PC-3 (cell line): ENCODE data around the gene TAF12.
"Not testable (repeated sequence)": the region's sequence is repeated elsewhere in the genome, so short reads cannot be mapped to it uniquely, and the experiment has no call there.

ENCODE experiments used
- CTCF ChIP-seq: fragments of 300-600 bp; sonication (generic); conservative IDR thresholded peaks from 2 replicates; pipeline ENCODE4 v1.5.1; 2017; ENCODE audit warnings: antibody characterized with exemption, low read depth, mild to moderate bottlenecking, low read length
- EZH2 ChIP-seq: fragments of 300-600 bp; sonication (generic); IDR thresholded peaks from one replicate; pipeline ENCODE4 v1.6.1; 2017; ENCODE audit warnings: antibody characterized with exemption, mild to moderate bottlenecking, low read length; ENCODE audit not compliant: unreplicated experiment

- not testable (repeated sequence) for TF ChIP-seq CTCF, EZH2
Measured at GRCh38 chr1:28594686-28595411, 48.0 kb downstream of the TAF12 start.
